Left ventricle myocardium inferior (tissue), 1 donor: ENCODE results near the gene RMND1. TPM values are rescaled to one million over a fixed set of nuclear protein-coding genes. Genes with fewer than 3 reads are reported as not detected.
"Not testable (repeated sequence)": the region's sequence is repeated elsewhere in the genome, so short reads cannot be mapped to it uniquely, and the experiment has no call there.

Source experiments
- DNase-seq: peaks from one replicate; pipeline ENCODE4 v3.0.0-alpha.2; 2020
- H3K27ac ChIP-seq: fragments of 200-600 bp; replicated peaks from 2 replicates; pipeline ENCODE4 v1.8.0; 2021
- H3K27me3 ChIP-seq: fragments of 200-600 bp; 2 replicates; pipeline ENCODE4 v1.8.0; 2021; ENCODE audit warnings: low read depth
- H3K36me3 ChIP-seq: fragments of 200-600 bp; 2 replicates; pipeline ENCODE4 v1.8.0; 2021
- H3K4me1 ChIP-seq: fragments of 200-600 bp; 2 replicates; pipeline ENCODE4 v1.8.0; 2021
- H3K4me3 ChIP-seq: fragments of 200-600 bp; 2 replicates; pipeline ENCODE4 v1.8.0; 2021; ENCODE audit warnings: mild to moderate bottlenecking, moderate library complexity
- H3K9me3 ChIP-seq: fragments of 200-600 bp; replicated peaks from 2 replicates; pipeline ENCODE4 v1.8.0; 2021
- intact Hi-C: fragments of 100-400 bp; cut with micrococcal nuclease; formaldehyde crosslinking; loops from one replicate; pipeline ENCODE4 v1.11.0; 2022
- total RNA-seq: library from RNA; stranded (reverse); fragmentation: NEBNext Ultra II Directional; extraction: Animal tissue kit (Norgen Biotek cat#: 25700); gene quantifications from one replicate; pipeline ENCODE4 v1.2.1, GENCODE V29; 2021
- TF ChIP-seq, protein P1 (sequence below): fragments of 200-600 bp; IDR thresholded peaks from 2 replicates; pipeline ENCODE4 v1.8.0; 2021; ENCODE audit warnings: antibody characterized with exemption, mild to moderate bottlenecking, borderline replicate concordance
- donor health status: DM: no; HTN: yes; CAD: no; lungs with severe emphysema.

The RMND1 gene
- total RNA-seq, 1 donor from 2014 or later, result 17.3 TPM

GRCh38 chr6:151370509-151371078 is 81.3 kb downstream of the RMND1 start:
- peaks cover 14% of the 10 kb centered on the region for H3K4me1 ChIP-seq
- H3K36me3 ChIP-seq, result peaks cover 63% of the 10 kb centered on the region
- no peaks in the 10 kb centered on the region for H3K27me3 ChIP-seq
- TF ChIP-seq, protein P1, sequence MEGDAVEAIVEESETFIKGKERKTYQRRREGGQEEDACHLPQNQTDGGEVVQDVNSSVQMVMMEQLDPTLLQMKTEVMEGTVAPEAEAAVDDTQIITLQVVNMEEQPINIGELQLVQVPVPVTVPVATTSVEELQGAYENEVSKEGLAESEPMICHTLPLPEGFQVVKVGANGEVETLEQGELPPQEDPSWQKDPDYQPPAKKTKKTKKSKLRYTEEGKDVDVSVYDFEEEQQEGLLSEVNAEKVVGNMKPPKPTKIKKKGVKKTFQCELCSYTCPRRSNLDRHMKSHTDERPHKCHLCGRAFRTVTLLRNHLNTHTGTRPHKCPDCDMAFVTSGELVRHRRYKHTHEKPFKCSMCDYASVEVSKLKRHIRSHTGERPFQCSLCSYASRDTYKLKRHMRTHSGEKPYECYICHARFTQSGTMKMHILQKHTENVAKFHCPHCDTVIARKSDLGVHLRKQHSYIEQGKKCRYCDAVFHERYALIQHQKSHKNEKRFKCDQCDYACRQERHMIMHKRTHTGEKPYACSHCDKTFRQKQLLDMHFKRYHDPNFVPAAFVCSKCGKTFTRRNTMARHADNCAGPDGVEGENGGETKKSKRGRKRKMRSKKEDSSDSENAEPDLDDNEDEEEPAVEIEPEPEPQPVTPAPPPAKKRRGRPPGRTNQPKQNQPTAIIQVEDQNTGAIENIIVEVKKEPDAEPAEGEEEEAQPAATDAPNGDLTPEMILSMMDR, result peak; percentile 12
- no peaks in the 10 kb centered on the region for H3K9me3 ChIP-seq
- no peak for DNase-seq
- no peak overlapping the region for H3K27ac ChIP-seq
- no peak overlapping the region for H3K4me3 ChIP-seq
- intact Hi-C loops, result no loop called here

GRCh38 chr6:151365233-151365632 is 86.7 kb downstream of the RMND1 start:
- intact Hi-C loops, result no loop called here
- Histone ChIP-seq H3K27ac (no peak overlapping the region), H3K27me3 (no peaks in the 10 kb centered on the region), H3K36me3 (peaks cover 62% of the 10 kb centered on the region), H3K9me3 (no peaks in the 10 kb centered on the region), H3K4me3 (no peak overlapping the region), H3K4me1 (no peaks in the 10 kb centered on the region)
- DNase-seq, result no peak
- TF ChIP-seq, protein P1, result no peak

DNA sequence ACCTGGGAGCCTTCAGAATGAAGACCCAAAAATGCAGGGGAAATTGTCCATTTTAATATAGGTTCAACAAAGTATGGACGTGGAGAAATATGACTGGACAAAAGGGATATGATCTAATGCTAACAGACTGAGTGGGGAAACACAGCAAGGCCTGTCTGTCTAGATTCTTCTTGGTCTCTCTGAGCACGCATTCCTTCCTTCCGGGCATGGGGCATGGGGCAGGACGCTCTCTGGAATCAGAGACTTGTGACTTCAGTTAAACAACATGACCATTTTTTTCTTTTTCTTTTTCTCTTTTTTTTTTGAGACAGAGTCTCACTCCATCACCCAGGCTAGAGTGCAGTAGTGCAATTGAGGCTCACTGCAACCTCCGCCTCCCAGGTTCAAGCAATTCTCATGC is 92.4 kb downstream of the RMND1 start:
- DNase-seq, result no peak
- intact Hi-C loops, result no loop called here
- Histone ChIP-seq H3K9me3 (no peaks in the 10 kb centered on the region), H3K36me3 (peaks cover 23% of the 10 kb centered on the region), H3K4me3 (no peak overlapping the region), H3K27ac (no peak overlapping the region), H3K27me3 (no peaks in the 10 kb centered on the region), H3K4me1 (no peaks in the 10 kb centered on the region)
- TF ChIP-seq, protein P1, result no peak

GRCh38 chr6:151358475-151358874 is 93.5 kb downstream of the RMND1 start:
- no peaks in the 10 kb centered on the region for H3K4me1 ChIP-seq
- no peak overlapping the region for H3K4me3 ChIP-seq
- no peak overlapping the region for H3K27ac ChIP-seq
- H3K9me3 ChIP-seq, result no peaks in the 10 kb centered on the region
- no peak for DNase-seq
- TF ChIP-seq, protein P1, result no peak
- no peaks in the 10 kb centered on the region for H3K27me3 ChIP-seq
- H3K36me3 ChIP-seq, result peaks cover 21% of the 10 kb centered on the region
- intact Hi-C loops, result no loop called here

- DNase-seq, result no peak
- intact Hi-C loops, result no loop called here
- H3K27me3 ChIP-seq, result no peaks in the 10 kb centered on the region
- H3K36me3 ChIP-seq, result peaks cover 21% of the 10 kb centered on the region
- TF ChIP-seq, protein P1, result no peak
- peaks cover 6% of the 10 kb centered on the region for H3K4me1 ChIP-seq
- H3K27ac ChIP-seq, result no peak overlapping the region
- no peaks in the 10 kb centered on the region for H3K9me3 ChIP-seq
- no peak overlapping the region for H3K4me3 ChIP-seq
Observed at GRCh38 chr6:151357758-151358436, 94.0 kb downstream of the RMND1 start.

DNA sequence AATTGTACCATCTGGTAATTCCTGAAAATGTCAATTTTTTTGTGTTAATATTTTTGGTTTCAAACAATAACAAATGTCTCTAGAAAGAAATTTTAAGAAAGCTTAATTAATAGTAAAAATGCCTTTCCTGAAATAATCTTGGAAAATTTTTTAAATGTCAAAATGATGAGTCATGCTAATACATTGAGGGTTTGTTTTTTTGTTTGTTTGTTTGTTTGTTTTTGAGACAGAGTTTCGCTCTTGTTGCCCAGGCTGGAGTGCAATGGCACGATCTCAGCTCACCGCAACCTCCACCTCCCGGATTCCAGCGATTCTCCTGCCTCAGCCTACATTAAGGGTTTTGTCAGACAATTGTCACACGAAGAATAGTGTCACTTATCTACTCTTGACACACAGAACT is 94.9 kb downstream of the RMND1 start:
- DNase-seq, H3K27ac ChIP-seq, H3K4me1 ChIP-seq, intact Hi-C loops, H3K9me3 ChIP-seq, H3K4me3 ChIP-seq, H3K27me3 ChIP-seq: not testable (repeated sequence)
- peaks cover 16% of the 10 kb centered on the region for H3K36me3 ChIP-seq

Other genes with a start within 250 kb of the RMND1 start
- gene AKAP12, start 212.2 kb downstream of the RMND1 start, total RNA-seq, result 13.1 TPM
- gene ZBTB2, start 60.6 kb downstream of the RMND1 start, total RNA-seq, result 4.6 TPM
- 0.36 TPM for gene CCDC170, start 41.9 kb upstream of the RMND1 start, total RNA-seq